ENCODE measurements around the gene SP3.

- TF ChIP-seq POLR2AphosphoS5 (IDR thresholded peaks at IDR 0.05; ENCODE audit: low read depth, low read length) = no peak
- TF ChIP-seq CTCF (IDR thresholded peaks at IDR 0.05) = no peak
- no peak for TF ChIP-seq REST (IDR thresholded peaks at IDR 0.05; ENCODE audit: insufficient read depth in 1 of 2, low read depth in 2 of 2, low read length in 1 of 2)
- no peak for TF ChIP-seq SIN3A (IDR thresholded peaks at IDR 0.05; ENCODE audit: borderline replicate concordance, insufficient read depth, low read depth, low read length)
These were observed 35.9 kb upstream of the SP3 start for GRCh38 chr2:174001107-174001506.

Measured in Panc1 (cell line).